Memory B cell (primary cell): ENCODE measurements around the gene MED7.

ENCODE experiments used
- ATAC-seq: fragments of 150-1000 bp; cut with Tn5 transposase; 2 replicates; pipeline ENCODE4 v1.10.0; 2021; ENCODE audit warnings: low read depth, mild to moderate bottlenecking, moderate library complexity
- DNase-seq, 2 donors: peaks; one replicate each; pipeline ENCODE4 v3.0.0; 2022; ENCODE audit warnings: low spot score in 2 of 2
- H3K27ac Mint-ChIP-seq: one replicate; pipeline ENCODE4 v1.8.0; 2022; ENCODE audit warnings: mild to moderate bottlenecking, moderate library complexity, mixed read lengths
- H3K27me3 Mint-ChIP-seq: one replicate; pipeline ENCODE4 v1.8.0; 2022; ENCODE audit warnings: mixed read lengths
- H3K36me3 Mint-ChIP-seq: one replicate; pipeline ENCODE4 v1.8.0; 2022; ENCODE audit warnings: mild to moderate bottlenecking, mixed read lengths
- H3K4me1 Mint-ChIP-seq: one replicate; pipeline ENCODE4 v1.8.0; 2022; ENCODE audit warnings: mixed read lengths
- H3K4me3 Mint-ChIP-seq: one replicate; pipeline ENCODE4 v1.8.0; 2022; ENCODE audit warnings: mild to moderate bottlenecking, moderate library complexity, mixed read lengths
- H3K9me3 Mint-ChIP-seq: one replicate; pipeline ENCODE4 v1.8.0; 2022; ENCODE audit warnings: mixed read lengths

Gene MED7

GRCh38 chr5:157106630-157107461 lies 35.8 kb downstream of the MED7 start:
- ATAC-seq (no peak), DNase-seq (no peak)
- H3K27ac Mint-ChIP-seq = no peak overlapping the region
- peaks cover 3% of the 10 kb centered on the region for H3K36me3 Mint-ChIP-seq
- no peak overlapping the region for H3K4me3 Mint-ChIP-seq
- no peaks in the 10 kb centered on the region for H3K9me3 Mint-ChIP-seq
- H3K27me3 Mint-ChIP-seq = no peaks in the 10 kb centered on the region
- H3K4me1 Mint-ChIP-seq = peaks cover 17% of the 10 kb centered on the region

GRCh38 chr5:157100140-157100679 lies 42.5 kb downstream of the MED7 start:
- H3K4me1 Mint-ChIP-seq = peaks cover 3% of the 10 kb centered on the region
- no peak overlapping the region for H3K27ac Mint-ChIP-seq
- no peak for DNase-seq
- no peak for ATAC-seq
- H3K36me3 Mint-ChIP-seq = peaks cover 5% of the 10 kb centered on the region
- H3K4me3 Mint-ChIP-seq = no peak overlapping the region
- H3K27me3 Mint-ChIP-seq = no peaks in the 10 kb centered on the region
- no peaks in the 10 kb centered on the region for H3K9me3 Mint-ChIP-seq

GRCh38 chr5:157088342-157088990 lies 54.2 kb downstream of the MED7 start:
- ATAC-seq (no peak), DNase-seq (no peak)
- Mint-ChIP-seq H3K36me3 (peaks cover 6% of the 10 kb centered on the region), H3K27ac (peak overlapping the region; percentile 76), H3K27me3 (no peaks in the 10 kb centered on the region), H3K4me3 (no peak overlapping the region), H3K9me3 (no peaks in the 10 kb centered on the region), H3K4me1 (peaks cover 4% of the 10 kb centered on the region)
